HG03139 (cell line): ENCODE data around the gene ZNF221.
"Not testable (repeated sequence)": the region's sequence is repeated elsewhere in the genome, so short reads cannot be mapped to it uniquely, and the experiment has no call there.

Experiments used
- ATAC-seq: cut with Tn5 transposase; IDR thresholded peaks from one replicate; pipeline ENCODE4 v1.9.1; 2021; ENCODE audit not compliant: unreplicated experiment

Gene ZNF221

DNA sequence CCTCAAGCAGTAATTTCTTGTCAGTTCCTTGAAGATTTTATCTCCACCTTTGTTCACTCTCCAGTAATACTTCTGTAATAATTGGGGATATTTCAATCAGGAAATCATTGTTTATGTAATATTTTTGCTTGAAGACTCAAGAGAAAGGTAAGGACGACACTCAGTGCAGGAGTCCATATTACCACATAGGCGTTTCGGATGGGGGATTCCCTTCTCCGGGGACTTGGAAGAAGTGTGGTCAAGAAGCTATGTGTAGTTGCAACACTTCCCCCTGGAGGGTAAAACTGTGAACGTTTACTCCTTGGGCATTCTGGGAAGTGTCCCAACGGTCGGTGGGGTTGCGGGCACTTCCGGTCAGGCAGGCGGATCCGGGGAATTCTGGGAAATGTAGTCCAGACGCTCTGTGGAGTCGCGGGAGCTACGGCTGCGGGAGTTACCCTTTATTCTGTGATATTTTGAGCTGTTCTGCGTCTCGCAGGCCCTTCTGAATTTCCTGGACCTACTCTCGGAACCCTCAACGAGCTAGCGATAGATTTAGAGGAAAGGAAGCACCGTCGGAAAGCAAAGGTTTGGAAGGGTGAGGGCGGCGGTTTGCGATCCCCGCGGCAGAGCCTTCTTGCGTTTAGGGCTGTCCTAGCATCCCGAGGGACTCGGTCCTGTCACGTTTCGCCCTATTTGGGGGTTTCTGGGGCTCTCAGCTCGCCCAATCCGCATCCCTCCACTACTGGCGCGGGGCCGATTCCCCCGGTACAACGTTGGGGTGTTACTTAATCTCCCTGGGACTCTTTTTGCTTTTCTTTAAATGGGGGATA, at the start of gene ZNF221:
TSS of gene ZNF221 (plus strand) at position 395 of the 812 bp plus-strand sequence. CDS start 11,499 bp downstream, outside the sequence.
- ATAC-seq, result peak; percentile 87

DNA sequence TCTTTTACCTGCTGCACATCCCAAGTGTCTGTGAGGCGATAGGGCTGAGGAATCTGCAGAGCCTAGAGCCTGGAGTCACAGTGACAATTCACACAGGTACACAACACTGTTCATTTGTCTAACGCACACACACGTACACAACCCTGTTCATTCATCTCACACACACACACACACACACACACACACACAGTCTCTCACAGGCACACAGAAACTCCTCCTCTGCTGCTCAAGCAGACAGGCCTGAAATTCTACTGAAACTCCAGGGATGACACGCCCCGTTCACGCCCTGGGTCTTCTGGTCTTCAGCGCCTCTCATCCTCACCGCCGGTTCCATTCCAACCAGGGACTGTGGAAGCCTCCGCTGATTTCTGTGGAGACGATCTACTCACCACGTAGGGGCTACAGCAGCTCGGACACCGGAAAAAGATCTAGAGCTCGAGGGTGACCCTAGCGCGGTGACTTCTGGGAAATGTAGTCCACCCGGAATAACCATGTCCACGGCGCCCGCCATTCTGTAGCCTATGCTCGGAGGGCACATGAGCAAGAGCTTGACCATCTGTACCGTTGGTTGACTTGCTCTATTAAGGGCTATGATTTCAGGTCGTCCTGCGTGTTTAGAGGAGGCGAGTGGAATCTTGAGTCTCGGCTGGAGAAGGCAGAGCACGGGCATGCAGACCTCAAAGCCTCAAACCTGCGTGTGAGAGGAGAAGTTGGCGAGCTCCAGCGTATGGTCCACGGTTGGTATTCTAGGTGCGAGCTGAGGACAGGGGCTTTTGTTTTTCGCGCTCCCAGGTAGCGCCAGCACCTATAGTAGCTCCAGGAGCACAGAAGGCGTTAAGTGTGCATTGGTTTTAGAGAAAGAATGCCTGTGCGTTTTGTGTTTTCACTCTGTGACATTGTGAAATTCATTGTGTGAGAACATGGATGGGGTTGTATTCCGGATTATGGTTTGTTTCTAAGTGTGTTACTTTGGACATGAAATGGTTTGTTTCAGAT, 49.3 kb upstream of the ZNF221 start:
- ATAC-seq, result peak; percentile 95

GRCh38 chr19:43902399-43902798, 48.6 kb upstream of the ZNF221 start:
- no peak for ATAC-seq

GRCh38 chr19:43905897-43906296, 45.1 kb upstream of the ZNF221 start:
- no peak for ATAC-seq

GRCh38 chr19:43906774-43907173, 44.3 kb upstream of the ZNF221 start:
- ATAC-seq, result no peak

DNA sequence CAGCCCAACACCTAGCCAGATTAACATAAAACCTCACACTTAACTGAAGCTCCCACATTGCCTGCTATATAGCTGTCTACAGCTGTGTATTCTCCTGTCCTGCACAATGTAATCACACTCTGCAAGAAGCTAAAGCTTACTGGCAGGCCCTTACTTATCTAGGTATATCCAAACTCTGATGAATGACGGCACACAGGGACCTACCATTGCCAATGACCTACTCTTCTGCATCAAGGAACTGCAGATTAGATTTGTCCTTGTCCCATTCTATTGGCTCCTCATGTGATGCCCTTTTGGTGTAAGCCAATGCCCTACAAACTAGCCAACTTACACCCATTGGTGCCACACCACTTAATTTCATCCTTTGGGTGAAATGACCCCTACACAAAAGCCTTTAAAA, 42.4 kb upstream of the ZNF221 start:
- no peak for ATAC-seq

DNA sequence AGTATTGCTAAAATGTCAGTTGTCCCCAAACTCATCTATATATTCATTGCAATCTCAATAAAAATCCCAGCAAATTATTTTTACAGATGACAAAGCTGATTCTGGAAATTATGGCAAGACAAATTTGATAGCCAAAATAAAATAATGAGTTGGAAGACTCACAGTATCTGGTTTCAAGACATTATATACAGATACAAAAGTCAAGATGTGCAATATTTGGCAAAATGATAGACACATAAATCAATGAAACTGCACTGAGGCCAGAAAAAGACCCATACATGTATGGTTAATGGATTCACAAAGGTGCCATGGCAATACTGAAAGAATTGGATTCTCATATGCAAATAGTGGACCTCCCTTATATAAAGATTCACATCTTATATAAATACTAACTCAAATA, 40.1 kb upstream of the ZNF221 start:
- no peak for ATAC-seq

DNA sequence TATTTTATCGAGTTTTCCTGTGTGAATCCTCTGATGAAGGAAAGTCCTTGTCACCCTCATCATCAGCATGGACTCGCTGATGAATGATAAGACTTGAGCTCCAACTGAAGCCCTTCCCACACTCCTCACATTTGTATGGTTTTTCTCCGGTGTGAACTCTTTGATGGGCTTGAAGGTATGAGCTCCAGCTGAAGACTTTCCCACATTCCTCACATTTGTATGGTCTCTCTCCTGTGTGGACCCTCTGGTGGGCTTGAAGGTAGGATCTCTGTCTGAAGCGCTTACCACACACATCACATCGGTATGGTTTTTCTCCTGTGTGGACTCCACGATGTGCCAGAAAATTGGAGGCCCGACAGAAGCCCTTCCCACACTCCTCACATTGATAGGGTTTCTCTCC, 37.6 kb upstream of the ZNF221 start:
- ATAC-seq, result no peak

- ATAC-seq, result no peak
Measured at GRCh38 chr19:43914051-43914450, 37.0 kb upstream of the ZNF221 start.

- ATAC-seq, result no peak
Measured at GRCh38 chr19:43923875-43924274, 27.2 kb upstream of the ZNF221 start.

DNA sequence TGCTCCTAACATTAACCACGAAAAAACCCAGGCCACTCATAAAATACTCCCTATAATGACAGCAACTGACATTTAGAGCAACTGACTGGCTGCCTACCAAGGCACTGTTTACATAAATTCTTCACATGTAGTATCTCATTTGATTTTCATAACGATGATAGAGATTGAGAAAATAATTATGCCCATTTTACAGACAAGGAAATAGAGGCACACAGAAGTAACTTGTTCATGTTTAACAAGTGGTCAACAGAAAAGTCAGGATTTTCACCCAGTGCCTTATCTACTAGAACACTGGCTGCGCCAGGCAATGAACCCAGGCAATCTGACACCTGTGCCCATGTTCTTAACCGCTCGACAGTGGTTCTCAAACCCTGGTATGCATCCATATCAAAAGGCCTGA, 22.2 kb upstream of the ZNF221 start:
- no peak for ATAC-seq

GRCh38 chr19:43934055-43934984, 16.7 kb upstream of the ZNF221 start:
- no peak for ATAC-seq

- peak; percentile 83 for ATAC-seq
Measured at GRCh38 chr19:43934985-43935708, 15.9 kb upstream of the ZNF221 start, which contains the start of gene ZNF45. Gene ZNF45 (minus strand): TSS chr19:43935282. CDS start chr19:43922185, 13,097 bp downstream.

- ATAC-seq, result no peak
Measured at GRCh38 chr19:43936188-43936587, 14.8 kb upstream of the ZNF221 start.

- no peak for ATAC-seq
Measured at GRCh38 chr19:43939557-43940260, 11.3 kb upstream of the ZNF221 start.

DNA sequence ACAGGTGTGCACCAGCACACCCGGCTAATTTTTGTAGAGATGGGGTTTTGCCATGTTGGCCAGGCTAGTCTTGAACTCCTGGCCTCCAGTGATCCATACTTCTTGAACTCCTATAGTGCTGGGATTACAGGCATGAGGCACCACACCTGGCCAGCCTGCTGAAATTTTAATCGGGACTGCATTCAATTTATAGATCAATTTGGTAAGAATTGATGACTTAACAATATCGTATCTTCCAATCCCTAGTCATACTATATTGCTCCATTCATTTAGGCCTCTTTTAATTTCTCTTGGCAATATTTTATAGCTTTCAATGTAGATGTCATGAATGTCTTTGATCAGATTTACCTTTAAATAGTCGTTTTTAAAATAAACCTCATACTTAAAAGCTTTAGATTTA, 10.3 kb upstream of the ZNF221 start:
- ATAC-seq, result no peak

DNA sequence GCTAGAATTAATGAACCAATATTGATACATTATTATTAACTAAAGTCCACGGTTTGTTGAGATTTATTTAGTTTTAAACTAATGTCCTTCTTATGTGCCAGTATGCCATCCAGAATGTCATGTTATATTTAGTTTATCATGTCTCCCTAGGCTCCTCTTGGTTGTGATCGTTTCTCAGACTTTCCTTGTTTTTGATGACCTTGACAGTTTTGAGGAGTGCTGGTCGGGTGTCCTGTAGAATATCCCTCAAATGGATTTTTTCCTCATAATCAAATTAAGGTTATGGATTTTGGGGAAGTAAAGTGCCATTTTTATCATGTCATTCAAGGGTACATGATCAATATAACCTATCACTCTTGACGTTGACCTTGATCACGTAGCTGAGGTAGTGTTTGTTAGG, 9.8 kb upstream of the ZNF221 start:
- ATAC-seq, result no peak

- not testable (repeated sequence) for ATAC-seq
Measured at GRCh38 chr19:43947412-43947811, 3.6 kb upstream of the ZNF221 start.

DNA sequence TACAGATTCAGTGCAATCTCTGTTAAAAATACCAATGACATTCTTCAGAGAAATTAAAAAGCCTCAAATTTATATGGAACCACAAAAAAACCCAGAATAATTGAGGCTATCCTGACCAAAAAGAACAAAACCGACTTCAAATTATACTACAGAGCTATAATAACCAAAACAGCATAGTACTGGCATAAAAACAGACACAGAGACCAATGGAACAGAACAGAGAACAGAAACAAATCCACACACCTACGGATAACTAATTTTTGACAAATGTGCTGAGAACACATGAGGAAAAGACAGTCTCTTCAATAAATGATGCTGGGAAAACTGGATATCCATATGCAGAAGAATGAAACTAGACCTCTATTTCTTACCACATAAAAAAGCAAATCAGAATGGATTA, 1.2 kb upstream of the ZNF221 start:
- not testable (repeated sequence) for ATAC-seq
